ENCODE data around the gene LAMB2.

- TF ChIP-seq GATA3 (IDR thresholded peaks at IDR 0.05; ENCODE audit: low read depth, low read length) (no peak), GATA2 (IDR thresholded peaks at IDR 0.05; ENCODE audit: low read depth, low read length) (no peak)
Measured at GRCh38 chr3:49135499-49135898, 2.6 kb upstream of the LAMB2 start.
